BJ (cell line): ENCODE results near the gene DMD. TPM values are rescaled to one million over a fixed set of nuclear protein-coding genes. Genes with fewer than 3 reads are reported as not detected.
"Not testable (repeated sequence)": the region's sequence is repeated elsewhere in the genome, so short reads cannot be mapped to it uniquely, and the experiment has no call there.

Experiments used
- CTCF ChIA-PET: fragments of 350-600 bp; formaldehyde crosslinking; extraction: SDS; loops from one replicate; lab custom pipeline; 2021; ENCODE audit warnings: antibody characterized with exemption, inconsistent platforms; lab: Yijun Ruan, JAX
- POLR2A ChIA-PET: fragments of 300-600 bp; sonication (Branson Sonifier 250); formaldehyde crosslinking; extraction: SDS; loops from one replicate; lab custom pipeline; 2021; ENCODE audit warnings: antibody characterized with exemption; lab: Charles Lee
- DNase-seq: peaks from one replicate; pipeline ENCODE4 v3.0.0-alpha.2; 2011; ENCODE audit warnings: low read depth
- H3K27me3 ChIP-seq: 2 replicates; pipeline ENCODE4 v1.6.0; 2011; ENCODE audit warnings: low read length; ENCODE audit not compliant: control insufficient read depth, insufficient read depth
- H3K36me3 ChIP-seq: 2 replicates; pipeline ENCODE4 v1.5.1; 2011; ENCODE audit warnings: low read length; ENCODE audit not compliant: control insufficient read depth, insufficient read depth
- H3K4me3 ChIP-seq: 2 replicates; pipeline ENCODE4 v1.5.1; 2011; ENCODE audit warnings: low read depth, mild to moderate bottlenecking, control low read depth, low read length
- CTCF ChIP-seq: IDR thresholded peaks from 2 replicates; pipeline ENCODE4 v1.5.1; 2011; ENCODE audit warnings: low read depth, mild to moderate bottlenecking, control low read depth, inconsistent platforms, low read length, moderate library complexity; ENCODE audit not compliant: insufficient read depth
- polyA plus RNA-seq: library from polyadenylated mRNA; depleted of rRNA; stranded (reverse); fragments of >200 nt; gene quantifications from 2 replicates; pipeline ENCODE4 v1.2.3, GENCODE V29; 2011

The DMD gene
- polyA plus RNA-seq, 1 experiment: 12.5 TPM

- TF ChIP-seq CTCF: no peak
- ChIA-PET POLR2A (no interaction called here), CTCF (no interaction called here)
Observed at GRCh38 chrX:33087411-33087810, 123.9 kb downstream of the DMD start.

GRCh38 chrX:33086886-33087285, 124.5 kb downstream of the DMD start:
- no peaks in the 10 kb centered on the region for H3K27me3 ChIP-seq
- ChIA-PET CTCF (no interaction called here), POLR2A (no interaction called here)
- TF ChIP-seq CTCF: no peak
- no peaks in the 10 kb centered on the region for H3K36me3 ChIP-seq
- H3K4me3 ChIP-seq: no peak overlapping the region
- no peak for DNase-seq

More at GRCh38 chrX:33087411-33087810, 123.9 kb downstream of the DMD start:
- H3K36me3 ChIP-seq: no peaks in the 10 kb centered on the region
- no peaks in the 10 kb centered on the region for H3K27me3 ChIP-seq
- no peak for DNase-seq
- H3K4me3 ChIP-seq: no peak overlapping the region

GRCh38 chrX:33082371-33082770, 129.0 kb downstream of the DMD start:
- Histone ChIP-seq H3K4me3 (no peak overlapping the region), H3K36me3 (no peaks in the 10 kb centered on the region), H3K27me3 (no peaks in the 10 kb centered on the region)
- ChIA-PET POLR2A (no interaction called here), CTCF (no interaction called here)
- TF ChIP-seq CTCF: no peak
- no peak for DNase-seq

- CTCF ChIA-PET: no interaction called here
- POLR2A ChIA-PET: no interaction called here
- no peak for TF ChIP-seq CTCF
- no peaks in the 10 kb centered on the region for H3K36me3 ChIP-seq
- DNase-seq: no peak
- H3K4me3 ChIP-seq: no peak overlapping the region
- H3K27me3 ChIP-seq: no peaks in the 10 kb centered on the region
Observed at GRCh38 chrX:33078273-33078672, 133.1 kb downstream of the DMD start.

- H3K4me3 ChIP-seq, POLR2A ChIA-PET, DNase-seq, CTCF ChIA-PET, H3K36me3 ChIP-seq, H3K27me3 ChIP-seq: not testable (repeated sequence)
Observed at GRCh38 chrX:33073660-33074059, 137.7 kb downstream of the DMD start.

- no peak overlapping the region for H3K4me3 ChIP-seq
- TF ChIP-seq CTCF: no peak
- H3K27me3 ChIP-seq: no peaks in the 10 kb centered on the region
- DNase-seq: no peak
- POLR2A ChIA-PET: no interaction called here
- CTCF ChIA-PET: no interaction called here
- no peaks in the 10 kb centered on the region for H3K36me3 ChIP-seq
Observed at GRCh38 chrX:33065415-33065814, 145.9 kb downstream of the DMD start.
